Astrocyte (in vitro differentiated cells and primary cell): ENCODE results near the gene UNC5B.

Source experiments
- CTCF ChIP-seq: IDR thresholded peaks from 2 replicates; pipeline ENCODE4 v1.5.1; 2011; ENCODE audit warnings: low read depth, mild to moderate bottlenecking, inconsistent platforms, low read length, moderate library complexity; ENCODE audit not compliant: insufficient read depth
- EZH2 ChIP-seq: IDR thresholded peaks from 2 replicates; pipeline ENCODE4 v1.6.1; 2012; ENCODE audit warnings: mild to moderate bottlenecking, low read length, inconsistent platforms; ENCODE audit not compliant: insufficient read depth

- TF ChIP-seq CTCF (no peak), EZH2 (no peak)
These were observed 81.2 kb downstream of the UNC5B start for GRCh38 chr10:71293446-71294084.
